Measurements from ENCODE around the gene CLUH.

The CLUH gene

GRCh38 chr17:2685696-2686095 is 25.9 kb downstream of the CLUH start:
- DNase-seq (ENCODE audit: low spot score) (no peak), ATAC-seq (ENCODE audit: low read depth) (no peak)
- no peak overlapping the region for H3K27ac ChIP-seq (ENCODE audit: poor library complexity, severe bottlenecking)
- no peaks in the 10 kb centered on the region for H3K4me1 ChIP-seq (ENCODE audit: insufficient read depth, poor library complexity, severe bottlenecking)
- H3K36me3 ChIP-seq (ENCODE audit: low read depth): peaks cover 51% of the 10 kb centered on the region
- H3K27me3 ChIP-seq (ENCODE audit: insufficient read depth, poor library complexity, severe bottlenecking): no peaks in the 10 kb centered on the region
- H3K4me3 ChIP-seq (ENCODE audit: severe bottlenecking): no peak overlapping the region
- no peak for TF ChIP-seq CTCF (IDR thresholded peaks at IDR 0.05; ENCODE audit: poor library complexity, severe bottlenecking)
- no peaks in the 10 kb centered on the region for H3K9me3 ChIP-seq (ENCODE audit: severe bottlenecking)

- no peaks in the 10 kb centered on the region for H3K9me3 ChIP-seq (ENCODE audit: severe bottlenecking)
- H3K36me3 ChIP-seq (ENCODE audit: low read depth): peaks cover 55% of the 10 kb centered on the region
- no peak overlapping the region for H3K4me3 ChIP-seq (ENCODE audit: severe bottlenecking)
- no peak for TF ChIP-seq CTCF (IDR thresholded peaks at IDR 0.05; ENCODE audit: poor library complexity, severe bottlenecking)
- H3K27me3 ChIP-seq (ENCODE audit: insufficient read depth, poor library complexity, severe bottlenecking): no peaks in the 10 kb centered on the region
- DNase-seq (ENCODE audit: low spot score) (no peak), ATAC-seq (ENCODE audit: low read depth) (no peak)
- no peaks in the 10 kb centered on the region for H3K4me1 ChIP-seq (ENCODE audit: insufficient read depth, poor library complexity, severe bottlenecking)
- no peak overlapping the region for H3K27ac ChIP-seq (ENCODE audit: poor library complexity, severe bottlenecking)
Measured at GRCh38 chr17:2684549-2684948, 27.0 kb downstream of the CLUH start.

GRCh38 chr17:2683912-2684311 is 27.7 kb downstream of the CLUH start:
- H3K36me3 ChIP-seq (ENCODE audit: low read depth): peaks cover 52% of the 10 kb centered on the region
- ATAC-seq (ENCODE audit: low read depth) (no peak), DNase-seq (ENCODE audit: low spot score) (no peak)
- H3K4me1 ChIP-seq (ENCODE audit: insufficient read depth, poor library complexity, severe bottlenecking): no peaks in the 10 kb centered on the region
- no peak overlapping the region for H3K4me3 ChIP-seq (ENCODE audit: severe bottlenecking)
- no peaks in the 10 kb centered on the region for H3K9me3 ChIP-seq (ENCODE audit: severe bottlenecking)
- TF ChIP-seq CTCF (IDR thresholded peaks at IDR 0.05; ENCODE audit: poor library complexity, severe bottlenecking): no peak
- H3K27ac ChIP-seq (ENCODE audit: poor library complexity, severe bottlenecking): no peak overlapping the region
- no peaks in the 10 kb centered on the region for H3K27me3 ChIP-seq (ENCODE audit: insufficient read depth, poor library complexity, severe bottlenecking)

- TF ChIP-seq CTCF (IDR thresholded peaks at IDR 0.05; ENCODE audit: poor library complexity, severe bottlenecking): no peak
- Histone ChIP-seq H3K9me3 (ENCODE audit: severe bottlenecking) (no peaks in the 10 kb centered on the region), H3K27me3 (ENCODE audit: insufficient read depth, poor library complexity, severe bottlenecking) (no peaks in the 10 kb centered on the region), H3K4me3 (ENCODE audit: severe bottlenecking) (no peak overlapping the region), H3K27ac (ENCODE audit: poor library complexity, severe bottlenecking) (no peak overlapping the region), H3K36me3 (ENCODE audit: low read depth) (peaks cover 67% of the 10 kb centered on the region), H3K4me1 (ENCODE audit: insufficient read depth, poor library complexity, severe bottlenecking) (no peaks in the 10 kb centered on the region)
- ATAC-seq (ENCODE audit: low read depth) (no peak), DNase-seq (ENCODE audit: low spot score) (no peak)
Measured at GRCh38 chr17:2682176-2682938, 29.2 kb downstream of the CLUH start.

- Histone ChIP-seq H3K9me3 (ENCODE audit: severe bottlenecking) (no peaks in the 10 kb centered on the region), H3K4me1 (ENCODE audit: insufficient read depth, poor library complexity, severe bottlenecking) (no peaks in the 10 kb centered on the region), H3K27me3 (ENCODE audit: insufficient read depth, poor library complexity, severe bottlenecking) (no peaks in the 10 kb centered on the region), H3K27ac (ENCODE audit: poor library complexity, severe bottlenecking) (no peak overlapping the region), H3K4me3 (ENCODE audit: severe bottlenecking) (no peak overlapping the region), H3K36me3 (ENCODE audit: low read depth) (peaks cover 74% of the 10 kb centered on the region)
- TF ChIP-seq CTCF (IDR thresholded peaks at IDR 0.05; ENCODE audit: poor library complexity, severe bottlenecking): no peak
- ATAC-seq (ENCODE audit: low read depth) (no peak), DNase-seq (ENCODE audit: low spot score) (no peak)
Measured at GRCh38 chr17:2681650-2682049, 29.9 kb downstream of the CLUH start.

All from RWPE2 (cell line).